Head of caudate nucleus (tissue), 42 donors: ENCODE measurements around the gene PHACTR3.

Experiments
- DNase-seq, 42 donors: peaks; one replicate each; pipeline versions ENCODE4 v3.0.0 to v3.0.0-alpha.2; 2020 to 2021; ENCODE audit warnings: mixed read lengths in 7 of 42
- intact Hi-C: fragments of 100-400 bp; cut with DNase I; formaldehyde crosslinking; loops from one replicate; pipeline ENCODE4 v1.15.0; 2022

The PHACTR3 gene

GRCh38 chr20:59784791-59785668 lies 180.7 kb downstream of the PHACTR3 start:
- DNase-seq: peak in 8 of 42 donors; percentile 4 to 37 (median 6)
- intact Hi-C loops: loop anchor here (5.0 to 10.0 kb wide), 2 partner anchors 67 to 150 kb away; partner anchors contain the start of gene SYCP2

DNA sequence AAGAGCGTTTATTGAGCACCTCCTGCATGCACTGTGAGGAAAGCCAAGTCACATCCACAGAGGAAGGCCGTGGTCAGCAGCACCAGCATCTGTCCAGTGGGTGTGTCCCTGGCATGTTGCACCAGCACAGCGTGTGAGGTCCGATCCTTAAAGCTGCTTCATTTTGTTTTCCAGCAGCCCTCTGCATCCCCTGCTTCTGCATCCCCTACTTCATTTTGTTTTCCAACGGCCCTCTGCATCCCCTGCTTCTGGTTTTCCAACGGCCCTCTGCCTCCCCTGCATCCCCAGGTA lies 181.3 kb downstream of the PHACTR3 start:
- intact Hi-C loops: loop anchor here (10.0 kb wide), 1 partner anchor 149 kb away; the partner anchor contains the start of gene SYCP2
- peak in 2 of 42 donors; percentile 12 to 15 for DNase-seq

DNA sequence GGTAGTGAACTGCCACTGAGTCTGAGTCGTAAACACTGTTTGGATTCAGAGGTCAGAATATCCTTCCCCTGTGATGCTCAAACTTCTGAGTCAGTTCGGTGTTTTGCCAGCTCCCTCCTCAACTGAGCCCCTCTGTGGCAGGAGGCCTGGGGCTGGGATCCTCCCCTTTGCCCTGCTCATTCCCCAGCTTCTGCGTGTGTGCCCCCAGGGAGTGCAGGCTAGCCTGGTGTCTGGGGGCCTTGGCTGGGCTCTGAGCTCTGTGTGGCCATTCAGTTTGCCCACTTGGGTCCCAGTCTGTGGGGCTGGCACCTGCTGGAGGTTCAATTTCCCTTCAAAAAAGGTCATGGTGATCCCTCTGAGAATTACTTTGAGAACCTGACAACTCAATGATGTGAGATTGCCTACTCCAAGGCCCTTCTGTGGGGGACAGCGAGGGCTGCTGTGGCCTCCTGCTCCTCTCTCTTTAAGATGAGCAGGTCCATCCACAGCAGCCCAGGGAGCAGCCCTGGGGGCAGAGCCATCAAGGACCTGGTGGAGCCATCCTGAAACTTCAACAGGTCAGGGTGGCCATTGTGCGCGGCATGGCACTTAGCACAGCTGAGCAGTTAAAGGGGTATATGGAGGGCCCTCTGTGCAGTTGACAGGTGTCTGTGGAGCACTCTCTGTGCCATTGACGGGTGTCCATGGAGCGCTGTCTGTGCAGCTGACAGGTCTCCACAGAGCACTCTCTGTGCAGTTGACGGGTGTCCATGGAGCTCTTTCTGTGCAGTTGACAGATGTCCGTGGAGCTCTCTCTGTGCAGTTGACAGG lies 181.9 kb downstream of the PHACTR3 start:
- DNase-seq: peak in 9 of 42 donors; percentile 4 to 36 (median 12)
- intact Hi-C loops: loop anchor here (10.0 kb wide), 1 partner anchor 149 kb away; the partner anchor contains the start of gene SYCP2

DNA sequence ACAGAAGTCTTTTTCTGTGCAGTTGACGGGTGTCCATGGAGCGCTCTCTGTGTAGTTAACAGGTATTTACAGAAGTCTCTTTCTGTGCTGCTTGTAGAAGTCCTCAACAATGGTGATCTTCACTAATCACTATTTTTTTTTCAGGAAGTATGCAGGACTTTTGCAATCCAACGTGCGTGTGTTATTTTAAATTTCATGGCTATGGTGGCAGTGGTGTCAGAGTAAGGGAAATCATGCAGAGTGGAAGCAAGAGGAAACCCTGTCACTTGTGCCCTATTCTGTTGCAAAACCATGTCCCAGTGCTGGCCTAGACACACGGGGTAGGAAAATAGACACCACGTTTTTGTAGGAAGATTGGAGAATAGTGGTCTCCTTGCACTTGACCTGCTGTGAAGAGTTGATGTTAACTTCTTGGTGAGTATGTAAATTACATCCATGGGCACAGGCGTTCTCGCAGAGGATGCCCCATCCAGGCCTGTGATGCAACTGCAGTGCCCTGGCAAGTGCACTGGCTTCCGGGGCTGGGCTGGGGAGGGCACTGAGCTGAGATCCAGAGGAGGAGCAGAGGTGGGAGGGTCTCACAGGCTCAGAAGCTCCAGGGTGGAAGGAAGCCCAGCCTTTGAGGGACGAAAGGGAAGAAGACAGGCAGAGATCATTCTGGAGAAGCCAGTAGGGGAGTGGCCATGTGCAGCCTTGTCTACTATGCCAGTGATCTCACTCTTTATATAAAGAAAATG lies 182.6 kb downstream of the PHACTR3 start:
- peak in 9 of 42 donors; percentile 3 to 35 (median 20) for DNase-seq
- intact Hi-C loops: loop anchor here (10.0 kb wide), 1 partner anchor 148 kb away; the partner anchor contains the start of gene SYCP2

DNA sequence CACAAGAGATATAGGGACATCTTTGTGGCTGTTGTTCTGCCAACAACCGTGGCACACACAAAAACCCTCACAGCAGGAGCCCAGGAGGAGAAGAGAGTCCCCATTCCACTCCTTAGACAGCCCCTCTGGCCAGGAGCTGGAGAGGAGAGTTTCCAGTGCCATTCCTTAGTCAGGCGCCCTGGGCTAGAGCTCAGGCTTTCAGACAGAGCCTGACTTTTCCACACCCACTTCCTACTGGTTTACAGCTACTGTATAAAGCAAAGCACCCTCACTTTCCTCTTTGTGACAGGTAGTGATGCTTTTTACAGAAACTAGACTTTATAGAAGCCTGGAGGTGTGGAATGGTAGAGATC lies 183.2 kb downstream of the PHACTR3 start:
- peak in 7 of 42 donors; percentile 4 to 39 (median 9) for DNase-seq

DNA sequence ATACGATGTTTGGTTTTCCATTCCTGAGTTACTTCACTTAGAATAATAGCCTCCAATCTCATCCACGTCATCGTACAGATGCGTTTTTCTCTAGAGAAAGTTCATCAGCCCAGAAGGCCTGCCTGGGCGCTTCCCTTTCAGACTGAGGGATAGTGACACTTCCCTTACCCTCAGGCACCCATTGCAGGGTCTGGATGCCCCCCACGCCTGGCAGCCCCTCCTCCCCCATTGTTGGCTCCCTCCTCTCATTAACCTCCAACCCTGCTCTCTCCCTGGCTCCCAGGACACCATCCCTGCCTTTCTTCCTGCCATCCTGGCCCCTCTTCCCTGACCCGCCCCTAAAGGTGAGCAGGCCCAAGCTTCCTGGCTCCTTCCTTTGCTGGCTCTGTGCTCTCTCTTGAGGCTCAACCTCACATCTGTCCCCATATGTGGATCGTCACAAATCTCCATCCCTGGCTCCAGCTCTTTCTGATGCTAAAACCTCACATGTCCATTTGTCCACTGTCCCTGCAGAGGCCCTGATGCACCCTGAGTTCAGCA lies 183.9 kb downstream of the PHACTR3 start:
- DNase-seq: peak in 4 of 42 donors; percentile 2 to 20 (median 5)
- intact Hi-C loops: loop anchor here (10.0 kb wide), 1 partner anchor 147 kb away; the partner anchor contains the start of gene SYCP2

More for the DNA sequence above, 183.2 kb downstream of the PHACTR3 start:
- intact Hi-C loops: loop anchor here (10.0 kb wide), 1 partner anchor 147 kb away; the partner anchor contains the start of gene SYCP2

DNA sequence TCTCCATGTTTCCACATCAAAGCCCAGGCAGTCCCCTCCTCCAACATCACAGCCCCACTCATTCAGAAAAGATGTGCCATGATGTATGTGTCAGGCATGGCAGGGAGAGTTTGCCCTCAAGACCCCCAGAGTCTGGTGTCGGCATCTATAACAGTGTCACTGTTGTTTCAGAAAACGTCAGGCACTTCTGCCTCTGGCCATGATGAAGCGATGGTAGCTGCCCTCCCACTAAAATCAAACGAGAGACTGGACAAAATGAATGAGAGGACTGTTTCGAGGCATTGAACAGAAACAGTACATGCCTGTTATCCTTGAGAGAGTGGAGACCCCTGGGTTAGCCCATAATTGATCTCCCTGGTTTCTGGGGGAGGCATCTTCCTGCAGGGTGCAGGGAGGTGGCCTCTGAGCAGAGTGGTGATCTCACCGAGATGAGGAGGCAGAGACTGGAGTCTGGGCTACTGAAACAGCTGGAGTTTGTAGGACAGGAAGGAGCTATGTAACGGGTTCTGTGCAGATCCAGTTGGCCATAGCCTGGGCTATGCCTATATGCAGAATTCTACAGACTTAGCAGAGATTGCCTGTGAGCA lies 184.6 kb downstream of the PHACTR3 start:
- intact Hi-C loops: loop anchor here (10.0 kb wide), 1 partner anchor 146 kb away; the partner anchor contains the start of gene SYCP2
- peak in 7 of 42 donors; percentile 1 to 25 (median 8) for DNase-seq

DNA sequence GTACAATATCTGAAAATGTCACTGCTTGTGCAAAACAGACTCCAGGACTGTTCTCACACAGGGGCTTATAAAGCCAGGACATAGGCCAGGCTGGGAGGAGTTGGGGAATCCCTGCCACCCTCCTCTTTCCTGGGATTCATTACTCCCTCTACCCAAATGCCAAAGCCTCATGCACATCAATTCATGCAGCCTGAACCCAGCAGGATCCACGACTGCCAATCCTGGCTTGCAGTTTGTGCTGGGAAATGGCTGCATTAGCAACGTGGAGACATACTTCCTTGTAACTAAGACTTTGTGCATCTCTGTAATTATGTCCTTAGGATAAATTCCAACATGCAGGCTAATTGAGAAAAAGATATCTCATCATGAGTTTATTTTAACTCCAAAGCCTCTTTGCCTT lies 185.3 kb downstream of the PHACTR3 start:
- intact Hi-C loops: loop anchor here (10.0 kb wide), 1 partner anchor 145 kb away; the partner anchor contains the start of gene SYCP2

GRCh38 chr20:59790346-59790745 lies 186.0 kb downstream of the PHACTR3 start:
- intact Hi-C loops: no loop called here
- DNase-seq: peak in 6 of 42 donors; percentile 3 to 22 (median 5)

More for the DNA sequence above, 185.3 kb downstream of the PHACTR3 start:
- DNase-seq: peak in 10 of 42 donors; percentile 3 to 28 (median 12)

GRCh38 chr20:59792300-59792699 lies 188.0 kb downstream of the PHACTR3 start:
- no peak for DNase-seq
- intact Hi-C loops: no loop called here

- DNase-seq: no peak
- intact Hi-C loops: no loop called here
Observed at GRCh38 chr20:59794555-59794954, 190.2 kb downstream of the PHACTR3 start.

GRCh38 chr20:59800309-59800708 lies 196.0 kb downstream of the PHACTR3 start:
- intact Hi-C loops: no loop called here
- DNase-seq: no peak

DNA sequence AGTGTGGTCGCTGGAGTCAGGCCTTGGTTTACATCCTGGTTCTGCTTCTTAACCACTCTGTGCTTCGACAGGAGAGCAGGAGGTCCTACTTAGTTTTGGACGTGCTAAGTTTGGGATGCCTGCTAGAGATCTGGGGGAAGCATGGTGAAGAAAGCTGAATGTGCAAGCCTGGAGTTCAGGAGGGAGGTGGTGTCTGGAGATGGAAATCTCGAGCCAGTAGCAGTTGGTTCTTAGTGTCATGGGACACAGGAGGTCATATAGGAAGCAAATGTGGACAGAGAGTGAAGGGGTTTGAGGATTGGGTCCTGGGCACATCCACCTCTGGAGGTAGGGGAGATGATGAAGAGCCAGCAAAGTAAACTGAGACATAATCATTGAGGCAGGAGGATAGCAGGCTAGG lies 197.7 kb downstream of the PHACTR3 start:
- intact Hi-C loops: no loop called here
- peak in 5 of 42 donors; percentile 0 to 19 (median 2) for DNase-seq

GRCh38 chr20:59802471-59803221 lies 198.3 kb downstream of the PHACTR3 start:
- peak in 25 of 42 donors; percentile 14 to 71 (median 36) for DNase-seq
- intact Hi-C loops: no loop called here

DNA sequence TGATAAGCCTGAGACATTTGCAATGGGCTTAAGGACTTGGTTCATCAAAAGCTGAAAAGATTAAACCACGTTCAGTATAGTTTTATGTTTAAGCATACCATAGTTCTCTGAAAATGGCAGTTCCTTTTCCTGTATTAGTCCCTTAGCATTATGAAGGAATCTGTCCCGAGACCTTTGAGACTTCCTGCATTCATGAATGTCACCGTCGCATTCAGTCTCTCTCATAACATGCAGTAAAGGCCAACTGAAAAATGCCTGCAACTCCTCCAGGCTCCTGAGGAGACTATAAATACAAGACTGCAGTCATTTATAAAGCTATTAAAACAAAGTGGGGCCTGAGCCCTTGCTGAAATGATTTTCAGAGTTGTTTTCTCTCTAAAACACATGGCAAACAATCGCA lies 200.0 kb downstream of the PHACTR3 start:
- peak in 3 of 42 donors; percentile 0 to 33 (median 10) for DNase-seq
- intact Hi-C loops: no loop called here

GRCh38 chr20:59804871-59805665 lies 200.7 kb downstream of the PHACTR3 start:
- intact Hi-C loops: no loop called here

More at GRCh38 chr20:59804871-59805665, 200.7 kb downstream of the PHACTR3 start:
- peak in 5 of 42 donors; percentile 1 to 32 (median 22) for DNase-seq
